Trophoblast cell (in vitro differentiated cells and primary cell): ENCODE data around the gene DUSP5.

Experiments used
- DNase-seq, 2 donors: peaks; one replicate each; pipeline ENCODE4 v3.0.0-alpha.2; 2016
- H2AFZ ChIP-seq: 2 replicates; pipeline ENCODE4 v1.6.1; 2013; ENCODE audit warnings: low read length, moderate library complexity, mild to moderate bottlenecking; ENCODE audit not compliant: insufficient read depth, poor library complexity
- H2AK5ac ChIP-seq: 2 replicates; pipeline ENCODE4 v1.6.1; 2013; ENCODE audit warnings: mild to moderate bottlenecking, low read length
- H2BK120ac ChIP-seq: 2 replicates; pipeline ENCODE4 v1.6.1; 2013; ENCODE audit warnings: low read length, mild to moderate bottlenecking, moderate library complexity; ENCODE audit not compliant: insufficient read depth, poor library complexity
- H2BK12ac ChIP-seq: 2 replicates; pipeline ENCODE4 v1.6.1; 2013; ENCODE audit warnings: mild to moderate bottlenecking, low read length, moderate library complexity
- H2BK5ac ChIP-seq: 2 replicates; pipeline ENCODE4 v1.6.1; 2013; ENCODE audit warnings: low read length, low read depth, moderate library complexity, mild to moderate bottlenecking; ENCODE audit not compliant: poor library complexity
- H3K14ac ChIP-seq: 2 replicates; pipeline ENCODE4 v1.6.1; 2013; ENCODE audit warnings: mild to moderate bottlenecking, low read length
- H3K18ac ChIP-seq: 2 replicates; pipeline ENCODE4 v1.6.1; 2013; ENCODE audit warnings: mild to moderate bottlenecking, low read length
- H3K23ac ChIP-seq: 2 replicates; pipeline ENCODE4 v1.6.1; 2013; ENCODE audit warnings: low read length
- H3K27ac ChIP-seq: 2 replicates; pipeline ENCODE4 v1.5.1; 2013; ENCODE audit warnings: low read depth, mild to moderate bottlenecking, inconsistent platforms, low read length, moderate library complexity
- H3K27me3 ChIP-seq: 2 replicates; pipeline ENCODE4 v1.6.1; 2013; ENCODE audit warnings: inconsistent platforms, mild to moderate bottlenecking, low read length, moderate library complexity; ENCODE audit not compliant: insufficient read depth
- H3K36me3 ChIP-seq, 2 experiments: 1 replicate in 1 of 2; 2 replicates in 1 of 2; pipeline ENCODE4 v1.6.1; 2013; ENCODE audit warnings: low read length in 2 of 2, mild to moderate bottlenecking in 2 of 2, moderate library complexity in 1 of 2; ENCODE audit not compliant: insufficient read depth in 2 of 2, control insufficient read depth in 1 of 2
- H3K4ac ChIP-seq: 2 replicates; pipeline ENCODE4 v1.6.1; 2013; ENCODE audit warnings: low read depth, mild to moderate bottlenecking, low read length, moderate library complexity
- H3K4me1 ChIP-seq, 2 experiments: 1 replicate in 1 of 2; 2 replicates in 1 of 2; pipeline ENCODE4 v1.6.1; 2013; ENCODE audit warnings: low read length in 2 of 2, mild to moderate bottlenecking in 2 of 2, moderate library complexity in 1 of 2; ENCODE audit not compliant: insufficient read depth in 2 of 2, control insufficient read depth in 1 of 2
- H3K4me2 ChIP-seq: 2 replicates; pipeline ENCODE4 v1.6.1; 2013; ENCODE audit warnings: inconsistent platforms, mild to moderate bottlenecking, low read length, moderate library complexity
- H3K4me3 ChIP-seq: 2 replicates; pipeline ENCODE4 v1.5.1; 2013; ENCODE audit warnings: mild to moderate bottlenecking, low read depth, low read length, inconsistent platforms
- H3K79me1 ChIP-seq: one replicate; pipeline ENCODE4 v1.6.1; 2013; ENCODE audit warnings: low read length
- H3K79me2 ChIP-seq: 2 replicates; pipeline ENCODE4 v1.6.1; 2013; ENCODE audit warnings: low read length, mild to moderate bottlenecking; ENCODE audit not compliant: control insufficient read depth, insufficient read depth, poor library complexity
- H3K9ac ChIP-seq: 2 replicates; pipeline ENCODE4 v1.6.1; 2013; ENCODE audit warnings: mild to moderate bottlenecking, low read length
- H3K9me3 ChIP-seq: 2 replicates; pipeline ENCODE4 v1.6.1; 2013; ENCODE audit warnings: low read depth, mild to moderate bottlenecking, control low read depth, inconsistent platforms, low read length; ENCODE audit not compliant: insufficient read depth
- H4K12ac ChIP-seq: 2 replicates; pipeline ENCODE4 v1.6.1; 2013; ENCODE audit warnings: low read depth, mild to moderate bottlenecking, low read length, moderate library complexity
- H4K8ac ChIP-seq: 2 replicates; pipeline ENCODE4 v1.6.1; 2013; ENCODE audit warnings: low read depth, mild to moderate bottlenecking, low read length, moderate library complexity
- H4K91ac ChIP-seq: one replicate; pipeline ENCODE4 v1.6.1; 2013; ENCODE audit warnings: low read depth, mild to moderate bottlenecking, low read length, moderate library complexity
- WGBS: extraction: QIAGEN DNeasy Blood & Tissue Kit; methylation state at CpG from one replicate; pipeline ENCODE4 v1.1.7; 2013; ENCODE audit warnings: missing lambda C conversion rate; ENCODE audit not compliant: insufficient read length, insufficient coverage; ENCODE audit errors: extremely low coverage; 5-methylcytosine and 5-hydroxymethylcytosine counted together

DUSP5 gene

DNA sequence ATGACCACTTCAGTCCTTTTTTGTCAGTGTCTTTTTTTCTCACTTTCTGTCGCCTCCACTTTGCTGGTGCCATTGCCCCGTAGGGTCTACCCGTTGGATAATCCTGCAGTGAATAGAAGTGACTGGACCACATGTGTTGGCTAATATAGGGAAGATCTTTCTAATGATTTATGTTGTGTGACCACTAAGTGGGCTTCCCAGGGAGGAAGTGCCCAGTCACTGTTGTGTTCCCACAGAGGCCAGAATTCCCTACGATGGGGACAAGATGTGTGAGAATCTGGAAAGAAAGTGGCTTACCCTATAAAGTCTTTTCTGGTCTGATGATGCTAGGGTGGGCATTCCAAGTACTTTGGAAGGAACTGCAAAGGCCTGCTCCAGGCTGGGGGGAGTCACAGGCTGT, 41.4 kb downstream of the DUSP5 start:
- no peak overlapping the region for H2BK12ac ChIP-seq
- no peak for DNase-seq
- no peaks in the 10 kb centered on the region for H3K9me3 ChIP-seq
- H4K8ac ChIP-seq: no peak overlapping the region
- no peak overlapping the region for H2AK5ac ChIP-seq
- no peaks in the 10 kb centered on the region for H3K79me2 ChIP-seq
- no peak overlapping the region for H3K18ac ChIP-seq
- H3K4me3 ChIP-seq: no peak overlapping the region
- H3K23ac ChIP-seq: no peak overlapping the region
- no peak overlapping the region for H4K91ac ChIP-seq
- no peak overlapping the region for H3K4ac ChIP-seq
- no peaks in the 10 kb centered on the region for H3K27me3 ChIP-seq
- no peaks in the 10 kb centered on the region for H3K79me1 ChIP-seq
- no peaks in the 10 kb centered on the region for H3K36me3 ChIP-seq
- H4K12ac ChIP-seq: no peak overlapping the region
- no peak overlapping the region for H2BK5ac ChIP-seq
- no peak overlapping the region for H2BK120ac ChIP-seq
- H3K9ac ChIP-seq: no peak overlapping the region
- no peak overlapping the region for H2AFZ ChIP-seq
- WGBS: no CpG with 5 or more reads among the region's 4 CpGs
- peaks cover 2 to 6% of the 10 kb centered on the region in 2 experiments for H3K4me1 ChIP-seq
- H3K14ac ChIP-seq: no peak overlapping the region
- no peak overlapping the region for H3K4me2 ChIP-seq
- H3K27ac ChIP-seq: no peak overlapping the region

DNA sequence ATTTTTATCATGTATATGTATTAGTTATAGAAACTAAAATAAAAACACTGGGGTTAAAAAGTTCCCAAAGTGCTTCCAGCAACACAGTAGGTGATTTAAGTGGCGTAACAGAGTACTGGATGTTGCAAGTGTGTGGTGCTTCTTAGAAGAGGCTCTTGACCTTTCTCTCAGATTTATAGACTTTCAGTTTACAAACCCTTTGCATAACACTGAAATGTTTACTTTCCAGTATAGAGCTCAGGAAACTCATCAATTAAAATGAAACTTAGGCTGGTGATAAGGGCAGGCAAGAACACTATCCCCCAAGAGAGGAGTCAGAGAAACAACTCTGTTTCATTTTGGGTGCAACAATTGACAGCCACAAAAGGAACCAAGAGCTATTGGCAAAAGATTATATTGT, 42.3 kb downstream of the DUSP5 start:
- no peak overlapping the region for H3K18ac ChIP-seq
- no peaks in the 10 kb centered on the region for H3K9me3 ChIP-seq
- H2AFZ ChIP-seq: no peak overlapping the region
- no peak for DNase-seq
- no peak overlapping the region for H4K91ac ChIP-seq
- H2BK5ac ChIP-seq: no peak overlapping the region
- H3K4me3 ChIP-seq: no peak overlapping the region
- no peak overlapping the region for H4K12ac ChIP-seq
- no peaks in the 10 kb centered on the region for H3K79me1 ChIP-seq
- H3K4me2 ChIP-seq: no peak overlapping the region
- H2AK5ac ChIP-seq: no peak overlapping the region
- H3K36me3 ChIP-seq: no peaks in the 10 kb centered on the region
- H2BK12ac ChIP-seq: no peak overlapping the region
- H3K27me3 ChIP-seq: no peaks in the 10 kb centered on the region
- no peak overlapping the region for H3K4ac ChIP-seq
- H3K23ac ChIP-seq: no peak overlapping the region
- WGBS: no CpG with 5 or more reads among the region's 1 CpG
- no peak overlapping the region for H3K9ac ChIP-seq
- peaks cover 2 to 6% of the 10 kb centered on the region in 2 experiments for H3K4me1 ChIP-seq
- H3K14ac ChIP-seq: no peak overlapping the region
- no peak overlapping the region for H2BK120ac ChIP-seq
- no peaks in the 10 kb centered on the region for H3K79me2 ChIP-seq
- H4K8ac ChIP-seq: no peak overlapping the region
- H3K27ac ChIP-seq: no peak overlapping the region

- no peak overlapping the region for H2AK5ac ChIP-seq
- H3K79me1 ChIP-seq: no peaks in the 10 kb centered on the region
Observed at GRCh38 chr10:110544958-110545537, 47.3 kb downstream of the DUSP5 start.

GRCh38 chr10:110546077-110546476, 48.4 kb downstream of the DUSP5 start:
- Histone ChIP-seq H4K8ac (no peak overlapping the region), H3K4me1 (no peaks in the 10 kb centered on the region), H3K79me2 (no peaks in the 10 kb centered on the region), H3K79me1 (no peaks in the 10 kb centered on the region), H2AK5ac (no peak overlapping the region), H3K36me3 (no peaks in the 10 kb centered on the region), H3K9ac (no peak overlapping the region), H3K27me3 (no peaks in the 10 kb centered on the region), H3K4me3 (no peak overlapping the region), H3K4ac (no peak overlapping the region), H3K4me2 (no peak overlapping the region), H3K18ac (no peak overlapping the region), H2BK120ac (no peak overlapping the region), H2BK5ac (no peak overlapping the region), H3K14ac (no peak overlapping the region), H4K12ac (no peak overlapping the region), H4K91ac (no peak overlapping the region), H2BK12ac (no peak overlapping the region), H3K9me3 (no peaks in the 10 kb centered on the region), H2AFZ (no peak overlapping the region), H3K27ac (no peak overlapping the region), H3K23ac (no peak overlapping the region)
- no CpG with 5 or more reads among the region's 6 CpGs for WGBS
- no peak for DNase-seq

More at GRCh38 chr10:110544958-110545537, 47.3 kb downstream of the DUSP5 start:
- Histone ChIP-seq H4K12ac (no peak overlapping the region), H3K4ac (no peak overlapping the region), H4K91ac (no peak overlapping the region), H3K36me3 (no peaks in the 10 kb centered on the region), H3K4me1 (no peaks in the 10 kb centered on the region), H3K14ac (no peak overlapping the region), H2BK5ac (no peak overlapping the region), H3K27ac (no peak overlapping the region), H3K9ac (no peak overlapping the region), H2AFZ (no peak overlapping the region), H3K9me3 (no peaks in the 10 kb centered on the region), H3K18ac (no peak overlapping the region), H3K79me2 (no peaks in the 10 kb centered on the region), H4K8ac (no peak overlapping the region), H2BK120ac (no peak overlapping the region), H2BK12ac (no peak overlapping the region), H3K27me3 (no peaks in the 10 kb centered on the region), H3K23ac (no peak overlapping the region), H3K4me3 (no peak overlapping the region), H3K4me2 (no peak overlapping the region)
- peak in 1 of 2 donors; percentile 12 for DNase-seq
